Measurements from ENCODE around the gene POU6F1. TPM values are rescaled to one million over a fixed set of nuclear protein-coding genes. Genes with fewer than 3 reads are reported as not detected.

Gene POU6F1
- total and polyA plus RNA-seq, 2 of the 8 experiments (the other 6 are each of a cell fraction or from before 2014, with no cell fraction given), result 5.6 to 8.7 TPM

DNA sequence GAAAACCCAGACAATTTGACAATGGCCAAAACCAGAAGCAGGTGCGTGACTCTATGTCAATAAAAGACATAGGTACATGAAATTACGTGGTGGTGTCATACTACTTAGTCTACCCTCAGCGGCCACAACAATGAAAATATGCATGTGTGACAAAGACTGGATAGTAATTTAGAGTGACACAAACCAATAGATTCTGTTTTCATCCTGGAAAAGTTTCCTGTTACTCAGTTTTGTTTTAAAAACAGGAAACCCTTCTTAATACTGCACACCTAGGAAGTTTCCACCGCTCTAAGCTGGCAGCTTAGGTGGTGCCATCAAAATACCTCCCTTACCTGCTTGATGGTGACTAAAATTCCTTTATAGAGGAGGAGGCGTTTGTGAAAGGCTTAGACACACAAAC lies 15.1 kb downstream of the POU6F1 start:
- H2BK5ac ChIP-seq (ENCODE audit: low read depth, low read length), result no peak overlapping the region
- no peaks in the 10 kb centered on the region for H3K23me2 ChIP-seq (ENCODE audit: low read depth, low read length)
- no peaks in the 10 kb centered on the region for H3K79me1 ChIP-seq (ENCODE audit: low read depth, low read length)
- H2AFZ ChIP-seq (ENCODE audit: low read length), result no peak overlapping the region
- POLR2A ChIA-PET (ENCODE audit: partially characterized antibody), result interaction anchor here (1.3 kb wide), 1 partner anchor 14 kb away, joined by 3 read pairs; no protein-coding TSS in a partner anchor
- no peak overlapping the region for H2BK15ac ChIP-seq (ENCODE audit: low read length)
- H4K20me1 ChIP-seq (replicated peaks in 1 of 2; ENCODE audit: control insufficient read depth in 1 of 2, insufficient read depth in 2 of 2, low read length in 2 of 2), result no peaks in the 10 kb centered on the region
- 88% methylated on average over 5 of the region's 5 CpGs; no CpG with 5 or more reads in 1 of the 2 experiments for WGBS, 2 experiments (ENCODE audit: extremely low coverage in 1 of 2, insufficient coverage in 1 of 2, insufficient read length in 1 of 2, insufficient replicate concordance in 2 of 2, low coverage in 1 of 2, low lambda C conversion rate in 2 of 2, missing lambda C conversion rate in 1 of 2)
- no peak overlapping the region for H3K4me3 ChIP-seq (ENCODE audit: extremely low read depth in 1 of 4, insufficient read depth in 2 of 4, low read depth in 3 of 4, low read length in 4 of 4)
- no peak for DNase-seq (ENCODE audit: low read depth in 1 of 2, low spot score in 2 of 2)
- no peak overlapping the region for H3K23ac ChIP-seq (ENCODE audit: insufficient read length)
- H3K4me2 ChIP-seq (ENCODE audit: insufficient read depth in 1 of 2, low read depth in 2 of 2, low read length in 2 of 2), result no peak overlapping the region
- no peaks in the 10 kb centered on the region for H3K9me3 ChIP-seq (ENCODE audit: insufficient read depth in 2 of 2, low read depth in 1 of 2, low read length in 1 of 2)
- H3K56ac ChIP-seq (replicated peaks; ENCODE audit: insufficient read length, low read depth, low read length), result no peak overlapping the region
- H4K5ac ChIP-seq (ENCODE audit: insufficient read length, low read depth, low read length), result no peak overlapping the region
- H3K27ac ChIP-seq (ENCODE audit: low read depth, low read length), result no peak overlapping the region
- no peak overlapping the region for H3K9ac ChIP-seq (replicated peaks in 1 of 4; ENCODE audit: extremely low read depth in 1 of 4, low read depth in 3 of 4, low read length in 3 of 4)
- no peak for TF ChIP-seq HDAC6 (IDR thresholded peaks at IDR 0.05; ENCODE audit: low read depth, low read length)
- TF ChIP-seq RBBP5 (IDR thresholded peaks at IDR 0.05; ENCODE audit: borderline replicate concordance, low read depth, low read length), result no peak
- no peak overlapping the region for H3K14ac ChIP-seq (ENCODE audit: insufficient read length)
- no peak overlapping the region for H3K4ac ChIP-seq (replicated peaks; ENCODE audit: insufficient read length, low read depth, low read length)
- H2BK12ac ChIP-seq (ENCODE audit: low read depth, low read length), result no peak overlapping the region
- H2AK5ac ChIP-seq (ENCODE audit: low read depth, low read length), result no peak overlapping the region
- CTCF ChIA-PET (ENCODE audit: partially characterized antibody), result no interaction called here
- no peak overlapping the region for H2BK20ac ChIP-seq (ENCODE audit: low read length)
- H3K18ac ChIP-seq (ENCODE audit: extremely low read depth, low read length), result no peak overlapping the region
- no peak overlapping the region for H4K91ac ChIP-seq (replicated peaks; ENCODE audit: insufficient read length, low read length)
- H3K27me3 ChIP-seq (replicated peaks in 1 of 4; ENCODE audit: control insufficient read depth in 3 of 4, extremely low read depth in 1 of 4, insufficient read depth in 3 of 4, low read length in 3 of 4), result no peaks in the 10 kb centered on the region; a peak in 1 of 7 replicates
- H3K36me3 ChIP-seq (ENCODE audit: control insufficient read depth in 2 of 4, insufficient read depth in 4 of 4, low read length in 3 of 4), result no peaks in the 10 kb centered on the region
- no peak overlapping the region for H2BK120ac ChIP-seq (replicated peaks; ENCODE audit: low read depth, low read length)
- FAIRE-seq, result no peak
- no peaks in the 10 kb centered on the region for H3K4me1 ChIP-seq (replicated peaks in 1 of 4; ENCODE audit: control insufficient read depth in 3 of 4, insufficient read depth in 4 of 4, low read length in 3 of 4)
- H3K79me2 ChIP-seq (ENCODE audit: control insufficient read depth in 1 of 2, insufficient read depth in 2 of 2, low read length in 2 of 2), result no peaks in the 10 kb centered on the region
- no peak overlapping the region for H4K8ac ChIP-seq (ENCODE audit: extremely low read depth, insufficient read depth, low read length)

Data from H1 (cell line).